Stimulated activated CD4-positive, alpha-beta T cell treated with anti-CD3 and anti-CD28 coated beads, Interleukin-1b, Interleukin-23, amount 100 ng/mL, for 4 hours (primary cell): ENCODE data around the gene MIEF1.

Experiments
- DNase-seq, 2 donors: peaks; one replicate each; pipeline ENCODE4 v3.0.0-alpha.2; 2020; ENCODE audit warnings: low read depth in 2 of 2

The MIEF1 gene

GRCh38 chr22:39502109-39502788 lies at the start of gene MIEF1:
MIEF1 (plus strand) TSS chr22:39502290; CDS start chr22:39511295, 9,005 bp downstream.
- DNase-seq: peak; percentile 86 to 91

- no peak for DNase-seq
Observed at GRCh38 chr22:39452740-39453040, 49.4 kb upstream of the MIEF1 start.

GRCh38 chr22:39453765-39454378 lies 48.2 kb upstream of the MIEF1 start:
- DNase-seq: no peak

GRCh38 chr22:39454385-39454871 lies 47.7 kb upstream of the MIEF1 start:
- DNase-seq: no peak

- DNase-seq: no peak
Observed at GRCh38 chr22:39456522-39457197, 45.4 kb upstream of the MIEF1 start, which contains the start of gene MGAT3. MGAT3 (plus strand) TSS chr22:39457012; CDS start chr22:39487348, 30,336 bp downstream.

- DNase-seq: no peak
Observed at GRCh38 chr22:39457198-39457555, 44.9 kb upstream of the MIEF1 start.

- no peak for DNase-seq
Observed at GRCh38 chr22:39457556-39458443, 44.3 kb upstream of the MIEF1 start.

- no peak for DNase-seq
Observed at GRCh38 chr22:39458444-39459083, 43.5 kb upstream of the MIEF1 start.

GRCh38 chr22:39459681-39460080 lies 42.4 kb upstream of the MIEF1 start:
- DNase-seq: no peak

GRCh38 chr22:39462443-39463221 lies 39.5 kb upstream of the MIEF1 start:
- no peak for DNase-seq

GRCh38 chr22:39463277-39463676 lies 38.8 kb upstream of the MIEF1 start:
- no peak for DNase-seq

- DNase-seq: no peak
Observed at GRCh38 chr22:39463931-39464390, 38.1 kb upstream of the MIEF1 start.

GRCh38 chr22:39466228-39467006 lies 35.7 kb upstream of the MIEF1 start:
- DNase-seq: no peak

- no peak for DNase-seq
Observed at GRCh38 chr22:39467390-39467895, 34.6 kb upstream of the MIEF1 start.

- no peak for DNase-seq
Observed at GRCh38 chr22:39468487-39469325, 33.4 kb upstream of the MIEF1 start.

GRCh38 chr22:39469326-39469680 lies 32.8 kb upstream of the MIEF1 start:
- DNase-seq: no peak

- no peak for DNase-seq
Observed at GRCh38 chr22:39469681-39470450, 32.2 kb upstream of the MIEF1 start.
